K562 (cell line): Measurements from ENCODE around the gene ROBO1. TPM values are rescaled to one million over a fixed set of nuclear protein-coding genes. Genes with fewer than 3 reads are reported as not detected.

Source experiments
- ATAC-seq: fragments of 200-7000 bp; cut with Tn5 transposase; 3 replicates; pipeline ENCODE4 v1.9.1; 2020; ENCODE audit warnings: moderate library complexity
- BruUV-seq: library from RNA; stranded (reverse); fragments of 400-500 nt; replicated peaks from 2 replicates; lab custom pipeline; 2021; lab: Mats Ljungman, UMichigan
- CTCF ChIA-PET: fragments of 300-600 bp; formaldehyde crosslinking; extraction: SDS; loops from one replicate; lab custom pipeline; 2021; ENCODE audit warnings: low intra/inter-chr PET ratio; lab: Yijun Ruan, JAX
- POLR2A ChIA-PET: fragments of 300-600, 350-650 bp; sonication (Branson Sonifier 250); formaldehyde crosslinking; extraction: SDS; loops from one replicate; lab custom pipeline; 2021; ENCODE audit warnings: antibody characterized with exemption, inconsistent platforms; lab: Yijun Ruan, JAX
- DNase-seq, 4 experiments: peaks; one replicate each; pipeline versions ENCODE4 v3.0.0 to v3.0.0-alpha.2; 2011 to 2018; ENCODE audit warnings: low spot score in 3 of 4, mixed read lengths in 3 of 4; ENCODE audit errors: extremely low read depth in 1 of 4
- FAIRE-seq: peaks from 2 replicates; lab custom pipeline; 2011; peaks lifted over from hg19 to GRCh38; lab: Jason Lieb, UNC
- H2AFZ ChIP-seq: 2 replicates; pipeline ENCODE4 v1.6.0; 2011; ENCODE audit warnings: low read depth, low read length, control low read depth, inconsistent platforms
- H3K27ac ChIP-seq: fragments of 200-600 bp; 3 replicates; pipeline ENCODE4 v1.8.0; 2011; ENCODE audit warnings: low read depth, mild to moderate bottlenecking, control low read depth, inconsistent platforms, low read length, moderate library complexity, mixed read lengths; ENCODE audit errors: extremely low read depth
- H3K27me3 ChIP-seq, 2 experiments: fragments of 300-600 bp in 1 of 2; 2 replicates in 1 of 2; 3 replicates in 1 of 2; pipeline versions ENCODE4 v1.6.0 to v1.8.0; 2011; ENCODE audit warnings: inconsistent platforms in 2 of 2, low read length in 2 of 2, mild to moderate bottlenecking in 1 of 2, mixed read lengths in 1 of 2, moderate library complexity in 1 of 2; ENCODE audit not compliant: control insufficient read depth in 2 of 2, insufficient read depth in 2 of 2
- H3K36me3 ChIP-seq: fragments of 300-600 bp; 3 replicates; pipeline ENCODE4 v1.8.0; 2011; ENCODE audit warnings: mild to moderate bottlenecking, low read length, inconsistent platforms; ENCODE audit not compliant: control insufficient read depth, insufficient read depth
- H3K4me1 ChIP-seq, 2 experiments: fragments of 200-600 bp in 1 of 2; replicated peaks in 1 of 2; 2 replicates in 1 of 2; 3 replicates in 1 of 2; pipeline versions ENCODE4 v1.5.1 to v1.8.0; 2011; ENCODE audit warnings: inconsistent platforms in 2 of 2, low read length in 2 of 2, mild to moderate bottlenecking in 1 of 2, mixed read lengths in 1 of 2, moderate library complexity in 1 of 2; ENCODE audit not compliant: control insufficient read depth in 2 of 2, insufficient read depth in 2 of 2
- H3K4me2 ChIP-seq: 2 replicates; pipeline ENCODE4 v1.6.1; 2011; ENCODE audit warnings: low read length, control low read depth, inconsistent platforms, mixed read lengths; ENCODE audit not compliant: insufficient read depth
- H3K4me3 ChIP-seq: fragments of 200-600 bp; sonication (generic), shearing (Covaris generic); 2 replicates; pipeline ENCODE4 v1.5.1; 2016; ENCODE audit warnings: control low read depth, inconsistent platforms
- H3K79me2 ChIP-seq: fragments of 200-600 bp; 3 replicates; pipeline ENCODE4 v1.8.0; 2011; ENCODE audit warnings: low read length, inconsistent platforms; ENCODE audit not compliant: control insufficient read depth, insufficient read depth
- H3K9ac ChIP-seq, 2 experiments: 2 replicates each; pipeline versions ENCODE4 v1.6.0 to v1.6.1; 2011; ENCODE audit warnings: low read depth in 2 of 2, low read length in 2 of 2, control low read depth in 1 of 2, inconsistent platforms in 1 of 2, mild to moderate bottlenecking in 1 of 2, mixed read lengths in 1 of 2; ENCODE audit not compliant: insufficient read depth in 1 of 2
- H3K9me1 ChIP-seq: one replicate; pipeline ENCODE4 v1.6.0; 2011; ENCODE audit warnings: inconsistent platforms, mild to moderate bottlenecking, low read length, moderate library complexity; ENCODE audit not compliant: control insufficient read depth, insufficient read depth
- H3K9me3 ChIP-seq: replicated peaks from 2 replicates; pipeline ENCODE4 v1.5.1; 2011; ENCODE audit warnings: low read depth, low read length, inconsistent platforms; ENCODE audit not compliant: control insufficient read depth, insufficient read depth
- H4K20me1 ChIP-seq: replicated peaks from 2 replicates; pipeline ENCODE4 v1.6.1; 2011; ENCODE audit warnings: low read length, inconsistent platforms, mixed read lengths; ENCODE audit not compliant: control insufficient read depth, insufficient read depth
- DMBX1 ChIP-seq: fragments of 250-450 bp; sonication (Bioruptor Pico); IDR thresholded peaks from 2 replicates; pipeline ENCODE4 v1.8.0; 2022; ENCODE audit warnings: inconsistent platforms, mild to moderate bottlenecking, moderate library complexity, borderline replicate concordance
- NCOA2 ChIP-seq, 2 experiments: fragments of 450-650 bp; IDR thresholded peaks; 2 replicates each; pipeline ENCODE4 v1.6.1; 2018; ENCODE audit warnings: mild to moderate bottlenecking in 2 of 2, moderate library complexity in 1 of 2; ENCODE audit not compliant: partially characterized antibody in 2 of 2
- TAF15 ChIP-seq: fragments of 200-400 bp; formaldehyde crosslinking; IDR thresholded peaks from 2 replicates; pipeline ENCODE4 v1.6.1; 2017; ENCODE audit warnings: mild to moderate bottlenecking, low read depth, low read length, moderate library complexity
- TAL1 ChIP-seq: fragments of 450-650 bp; IDR thresholded peaks from 2 replicates; pipeline ENCODE4 v1.6.1; 2016; ENCODE audit warnings: mild to moderate bottlenecking
- ZNF124 ChIP-seq: sonication (generic); formaldehyde crosslinking; IDR thresholded peaks from 2 replicates; pipeline ENCODE4 v1.8.1; 2022; ENCODE audit warnings: missing genetic modification reagents
- ZNF184 ChIP-seq: sonication (generic); formaldehyde crosslinking; IDR thresholded peaks from 2 replicates; pipeline ENCODE4 v1.5.0; 2020; ENCODE audit warnings: missing genetic modification reagents
- WGBS: fragments of 100-300 bp; shearing (Covaris generic); methylation state at CpG from one replicate; pipeline ENCODE4 v1.1.6; 2016; ENCODE audit warnings: low coverage, mixed read lengths; ENCODE audit not compliant: insufficient coverage; ENCODE audit errors: missing lambda C conversion rate; 5-methylcytosine and 5-hydroxymethylcytosine counted together
- in situ Hi-C: fragments of 300-500 bp; cut with MboI; formaldehyde crosslinking; loops from 4 replicates; pipeline ENCODE4 v1.15.0; 2018; ENCODE audit warnings: inconsistent platforms, mixed read lengths
- intact Hi-C: fragments of 100-400 bp; cut with micrococcal nuclease; formaldehyde crosslinking; loops from 2 replicates; pipeline ENCODE4 v1.14.2; 2022
- polyA plus RNA-seq, 8 experiments: library from polyadenylated mRNA; depleted of rRNA in 4 of 8; stranded (reverse) in 5 of 8; unstranded in 3 of 8; fragments of >200 nt; fragmentation: Nextera tagmentation in 2 of 8; fragmentation: Illumina TruSeq in 1 of 8; extraction: Ambion mirVana in 2 of 8; extraction: Trizol in 1 of 8; gene quantifications; 2 replicates each; pipeline versions ENCODE4 v1.2.1 to v1.2.3, GENCODE V29; 2011 to 2014; ENCODE audit warnings: inconsistent platforms in 1 of 8, missing spikeins in 1 of 8
- total RNA-seq, 7 experiments: library from RNA; depleted of rRNA in 6 of 7; stranded (reverse); fragments of >200 nt in 6 of 7; fragmentation: Illumina TruSeq in 2 of 7; extraction: Trizol in 2 of 7; gene quantifications; 2 replicates each; pipeline versions ENCODE4 v1.2.1 to v1.2.3, GENCODE V29; 2011 to 2021; ENCODE audit warnings: low replicate concordance in 1 of 7
- TF ChIP-seq, protein P1 (sequence below): fragments of 250-450 bp; sonication (Bioruptor Pico); IDR thresholded peaks from 2 replicates; pipeline ENCODE4 v1.8.0; 2022; ENCODE audit warnings: inconsistent platforms

Gene ROBO1
- total and polyA plus RNA-seq, 9 of the 15 experiments (the other 6 are each of a cell fraction or from before 2014, with no cell fraction given): 0.01 to 0.53 (median 0.17) TPM; not detected in 5

DNA sequence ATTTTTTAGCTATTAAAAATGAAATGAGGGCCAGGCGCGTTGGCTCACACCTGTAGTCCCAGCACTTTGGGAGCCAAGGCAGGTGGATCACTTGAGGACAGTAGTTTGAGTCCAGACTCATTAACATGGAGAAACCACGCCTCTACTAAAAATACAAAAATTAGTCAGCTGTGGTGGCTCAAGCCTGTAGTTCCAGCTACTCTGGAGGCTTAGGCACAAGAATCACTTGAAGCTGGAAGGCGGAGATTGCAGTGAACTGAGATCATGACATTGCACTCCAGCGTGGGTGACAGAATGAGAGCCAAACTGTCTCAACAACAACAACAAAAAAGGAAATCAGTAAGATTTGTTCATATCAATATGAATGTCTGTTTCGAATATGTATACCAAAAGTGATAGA lies 517.1 kb downstream of the ROBO1 start:
- in situ Hi-C loops: no loop called here
- Histone ChIP-seq H3K9ac (no peak overlapping the region), H3K4me1 (no peaks in the 10 kb centered on the region), H3K4me3 (no peak overlapping the region), H3K36me3 (no peaks in the 10 kb centered on the region), H3K9me1 (no peaks in the 10 kb centered on the region), H3K27me3 (no peaks in the 10 kb centered on the region), H3K27ac (no peak overlapping the region), H3K4me2 (no peak overlapping the region), H3K79me2 (no peaks in the 10 kb centered on the region), H4K20me1 (no peaks in the 10 kb centered on the region), H2AFZ (no peak overlapping the region), H3K9me3 (no peaks in the 10 kb centered on the region)
- FAIRE-seq (no peak), ATAC-seq (no peak), DNase-seq (no peak)
- 2% methylated on average over 6 of the region's 6 CpGs for WGBS
- no TSS peak for BruUV-seq
- ChIA-PET CTCF (no interaction called here), POLR2A (no interaction called here)
- intact Hi-C loops: no loop called here
- TF ChIP-seq TAL1 (no peak), DMBX1 (CRISPR knock-in tag) (no peak), NCOA2 (IDR thresholded peaks at IDR 0.05; ENCODE audit: partially characterized antibody in 2 of 2) (no peak)

DNA sequence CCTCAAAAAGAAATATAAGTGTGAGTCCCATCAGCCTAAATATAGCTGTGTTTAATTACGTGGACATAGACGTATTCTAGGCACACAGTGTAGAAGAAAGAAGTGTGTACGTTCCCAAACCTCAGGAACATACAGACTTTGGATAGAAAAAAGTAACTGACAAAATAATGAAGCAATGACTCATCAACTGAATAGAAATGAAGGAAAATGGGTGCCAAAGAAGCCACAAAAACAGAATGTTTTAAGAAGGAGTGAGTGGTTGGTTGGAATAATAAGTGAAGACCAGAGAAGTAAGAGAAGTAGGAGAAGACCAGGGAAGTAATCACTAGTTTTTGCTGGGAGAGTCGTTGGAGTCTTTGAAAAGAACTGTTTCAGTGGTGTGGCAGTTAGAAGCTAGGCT lies 518.1 kb downstream of the ROBO1 start:
- H3K36me3 ChIP-seq: no peaks in the 10 kb centered on the region
- H3K9me3 ChIP-seq: no peaks in the 10 kb centered on the region
- no peak for ATAC-seq
- intact Hi-C loops: no loop called here
- no peaks in the 10 kb centered on the region for H3K4me1 ChIP-seq
- no peak overlapping the region for H3K27ac ChIP-seq
- H3K4me2 ChIP-seq: no peak overlapping the region
- no peak overlapping the region for H3K9ac ChIP-seq
- POLR2A ChIA-PET: no interaction called here
- no peaks in the 10 kb centered on the region for H3K27me3 ChIP-seq
- H3K79me2 ChIP-seq: no peaks in the 10 kb centered on the region
- 4% methylated on average over 3 of the region's 4 CpGs for WGBS
- no peak for DNase-seq
- no peak overlapping the region for H3K4me3 ChIP-seq
- CTCF ChIA-PET: interaction anchor here (0.6 kb wide), 1 partner anchor 1407 kb away, joined by 3 read pairs; no protein-coding TSS in a partner anchor
- no peaks in the 10 kb centered on the region for H3K9me1 ChIP-seq
- H4K20me1 ChIP-seq: no peaks in the 10 kb centered on the region
- BruUV-seq: no TSS peak
- in situ Hi-C loops: no loop called here
- H2AFZ ChIP-seq: no peak overlapping the region
- no peak for FAIRE-seq
- TF ChIP-seq ZNF184 (CRISPR knock-in tag): no peak
- TF ChIP-seq, protein P1, sequence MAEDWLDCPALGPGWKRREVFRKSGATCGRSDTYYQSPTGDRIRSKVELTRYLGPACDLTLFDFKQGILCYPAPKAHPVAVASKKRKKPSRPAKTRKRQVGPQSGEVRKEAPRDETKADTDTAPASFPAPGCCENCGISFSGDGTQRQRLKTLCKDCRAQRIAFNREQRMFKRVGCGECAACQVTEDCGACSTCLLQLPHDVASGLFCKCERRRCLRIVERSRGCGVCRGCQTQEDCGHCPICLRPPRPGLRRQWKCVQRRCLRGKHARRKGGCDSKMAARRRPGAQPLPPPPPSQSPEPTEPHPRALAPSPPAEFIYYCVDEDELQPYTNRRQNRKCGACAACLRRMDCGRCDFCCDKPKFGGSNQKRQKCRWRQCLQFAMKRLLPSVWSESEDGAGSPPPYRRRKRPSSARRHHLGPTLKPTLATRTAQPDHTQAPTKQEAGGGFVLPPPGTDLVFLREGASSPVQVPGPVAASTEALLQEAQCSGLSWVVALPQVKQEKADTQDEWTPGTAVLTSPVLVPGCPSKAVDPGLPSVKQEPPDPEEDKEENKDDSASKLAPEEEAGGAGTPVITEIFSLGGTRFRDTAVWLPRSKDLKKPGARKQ (CRISPR knock-in tag): no peak
- no peak for TF ChIP-seq TAF15
- no peak for TF ChIP-seq ZNF124 (CRISPR knock-in tag)
